ENCODE results near the gene TOE1. TPM values are rescaled to one million over a fixed set of nuclear protein-coding genes. Genes with fewer than 3 reads are reported as not detected.
"Not testable (repeated sequence)": the region's sequence is repeated elsewhere in the genome, so short reads cannot be mapped to it uniquely, and the experiment has no call there.

The TOE1 gene
- total RNA-seq, 1 experiment from 2014 or later = 33.4 TPM

DNA sequence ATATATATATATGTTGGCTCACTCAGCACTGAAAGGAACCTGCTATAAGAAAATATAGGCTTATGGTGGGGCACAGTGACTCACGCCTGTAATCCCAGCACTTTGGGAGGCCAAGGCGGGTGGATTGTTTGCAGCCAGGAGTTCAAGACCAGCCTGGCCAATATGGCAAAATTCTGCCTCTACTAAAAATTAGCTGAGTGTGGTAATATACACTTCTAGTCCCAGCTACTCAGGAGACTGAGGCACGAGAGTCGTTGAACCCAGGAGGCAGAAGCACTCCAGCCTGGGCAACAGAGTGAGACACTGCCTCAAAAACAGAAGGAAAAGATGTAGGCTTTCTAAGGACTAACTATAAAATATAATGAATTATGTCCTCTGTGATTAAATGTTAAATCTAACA, 14.9 kb downstream of the TOE1 start:
- no peak for DNase-seq (ENCODE audit: low read depth)

DNA sequence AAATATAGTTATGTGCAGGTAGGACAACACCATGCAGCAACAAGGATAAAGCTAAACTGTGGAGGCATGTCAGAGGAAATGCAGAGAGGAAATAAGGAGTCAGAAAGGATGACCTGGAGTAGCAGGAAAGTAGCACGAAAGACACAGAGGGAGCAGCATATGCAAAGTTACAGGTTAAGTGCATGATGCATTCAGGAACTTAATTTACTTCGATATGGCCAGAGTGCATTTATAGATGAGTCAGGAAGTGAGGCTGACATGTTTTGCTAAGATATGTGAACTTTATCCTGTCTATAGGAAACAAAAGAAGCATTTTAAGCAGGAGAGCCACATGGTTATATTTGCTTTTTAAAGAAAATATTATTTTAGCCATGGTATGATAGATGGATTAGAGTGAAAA, 15.7 kb downstream of the TOE1 start:
- DNase-seq (ENCODE audit: low read depth) = no peak

DNA sequence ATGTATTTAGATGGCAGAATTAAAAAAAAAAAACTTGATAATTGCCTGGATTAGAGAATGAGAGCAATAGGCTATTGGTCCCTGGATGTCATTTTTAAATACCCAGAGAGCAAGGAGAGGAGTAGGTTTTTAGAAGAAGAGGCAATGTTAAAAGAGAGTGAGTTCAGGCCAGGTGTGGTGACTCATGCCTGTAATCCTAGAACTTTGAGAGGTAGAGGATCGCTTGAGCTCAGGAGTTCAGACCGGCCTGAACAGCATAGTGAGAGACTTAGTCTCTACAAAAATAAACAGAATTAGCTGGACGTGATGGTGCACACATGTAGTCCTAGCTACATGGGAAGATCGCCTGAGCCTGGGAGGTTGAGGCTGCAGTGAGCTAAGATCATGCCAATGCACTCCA, 16.2 kb downstream of the TOE1 start:
- no peak for DNase-seq (ENCODE audit: low read depth)

DNA sequence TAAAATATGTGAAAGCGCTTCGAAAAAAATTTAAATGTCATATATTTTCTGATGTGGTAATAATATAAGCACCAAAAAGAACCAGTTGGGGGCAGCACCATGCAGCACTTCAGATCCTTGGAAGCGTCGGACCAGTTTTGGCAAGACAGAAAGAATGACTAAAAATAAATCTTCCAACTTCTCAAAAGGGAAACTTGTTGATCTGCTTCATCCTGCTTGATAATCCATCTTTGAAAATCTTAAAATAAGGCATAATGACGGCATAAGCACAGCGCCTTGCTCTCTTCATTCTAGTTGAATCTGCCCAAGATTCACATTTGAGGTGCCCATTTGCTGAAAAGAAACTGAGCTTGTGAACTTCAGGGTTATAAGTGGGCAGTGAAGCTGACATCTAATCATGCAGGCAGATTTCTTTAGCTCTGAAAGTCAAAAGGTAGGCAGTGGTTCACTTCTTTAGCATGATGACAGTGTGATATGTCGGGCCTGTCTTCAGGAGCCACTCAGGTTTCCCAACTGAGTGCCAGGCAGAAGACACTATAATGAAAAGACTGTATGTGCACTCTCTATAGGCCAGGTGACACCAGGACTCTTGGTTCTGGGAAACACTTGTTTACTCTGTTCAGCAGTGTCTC, 20.0 kb downstream of the TOE1 start:
- DNase-seq (ENCODE audit: low read depth) = peak; percentile 58

DNA sequence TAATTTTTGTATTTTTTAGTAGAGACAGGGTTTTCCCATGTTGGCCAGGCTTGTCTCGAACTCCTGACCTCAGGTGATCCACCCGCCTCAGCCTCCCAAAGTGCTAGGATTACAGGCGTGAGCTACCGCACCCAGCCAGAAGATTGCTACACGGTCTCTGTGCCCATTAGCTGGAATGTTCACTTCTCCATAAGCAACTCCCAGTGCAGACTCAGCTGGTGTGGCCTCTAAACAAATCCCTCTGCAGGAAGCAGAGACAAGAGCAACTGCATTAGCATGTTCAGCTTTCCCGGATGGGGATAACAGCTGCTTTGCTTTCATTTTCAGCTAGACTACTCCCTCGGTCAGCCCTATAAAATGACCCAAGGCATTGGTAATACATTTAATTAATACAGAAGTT, 21.0 kb downstream of the TOE1 start:
- peak; percentile 73 for DNase-seq (ENCODE audit: low read depth)

DNA sequence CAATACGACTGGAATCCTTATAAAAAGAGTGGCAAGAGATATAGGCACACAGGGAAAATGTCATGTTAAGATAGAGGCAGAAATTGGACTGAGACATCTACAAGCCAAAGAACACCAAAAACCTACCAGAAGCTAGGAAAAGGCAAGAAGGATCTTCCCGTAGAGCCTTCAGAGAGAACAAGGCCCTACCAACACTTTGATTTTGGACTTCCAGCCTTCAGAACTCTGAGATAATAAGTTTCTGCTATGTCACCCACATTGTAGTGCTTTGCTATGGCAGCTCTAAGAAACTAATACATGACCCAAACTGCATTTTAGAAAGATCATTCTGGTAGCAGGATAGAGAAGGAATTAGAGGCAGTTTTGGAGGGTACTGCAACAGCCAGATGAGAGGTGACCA, 24.3 kb downstream of the TOE1 start:
- DNase-seq (ENCODE audit: low read depth) = no peak

DNA sequence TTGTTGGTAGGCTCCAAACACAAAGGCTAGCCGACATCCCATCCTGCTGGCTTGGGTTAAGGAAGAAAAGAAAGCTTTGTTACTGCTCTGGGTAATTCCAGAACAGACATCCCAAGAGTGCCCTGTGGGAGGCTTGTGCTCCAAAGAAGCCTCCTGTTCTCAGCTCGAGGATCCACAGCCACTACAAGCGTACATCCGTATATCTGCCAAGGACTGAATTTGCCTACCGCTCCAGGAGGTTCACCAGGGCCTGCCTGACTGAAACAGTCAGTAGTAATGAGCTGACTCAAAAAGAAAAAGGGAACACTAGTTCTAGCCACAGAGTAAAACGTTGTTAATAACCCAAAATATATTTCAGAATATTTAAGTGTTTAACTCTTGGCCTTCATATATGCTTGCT, 25.1 kb downstream of the TOE1 start:
- DNase-seq (ENCODE audit: low read depth) = peak; percentile 13

DNA sequence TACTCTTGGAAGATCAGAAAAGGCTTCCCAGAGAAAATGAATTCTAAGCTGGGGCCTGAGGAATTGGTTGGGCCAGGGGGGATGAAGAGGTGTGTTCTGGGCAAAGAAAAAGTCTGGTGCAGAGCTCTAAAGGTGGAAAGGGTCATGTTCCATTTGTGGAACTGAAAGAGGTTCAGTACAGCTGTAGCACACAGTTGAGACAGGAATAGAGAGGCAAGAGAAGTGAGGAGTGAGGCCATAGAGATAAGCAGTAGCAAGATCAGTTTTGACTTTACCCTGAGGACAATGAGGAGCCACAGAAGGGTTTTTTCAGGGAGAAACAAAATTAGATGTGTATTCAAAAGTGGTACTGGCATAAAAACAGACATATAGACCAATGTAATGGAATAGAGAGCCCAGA, 30.6 kb downstream of the TOE1 start:
- no peak for DNase-seq (ENCODE audit: low read depth)

DNA sequence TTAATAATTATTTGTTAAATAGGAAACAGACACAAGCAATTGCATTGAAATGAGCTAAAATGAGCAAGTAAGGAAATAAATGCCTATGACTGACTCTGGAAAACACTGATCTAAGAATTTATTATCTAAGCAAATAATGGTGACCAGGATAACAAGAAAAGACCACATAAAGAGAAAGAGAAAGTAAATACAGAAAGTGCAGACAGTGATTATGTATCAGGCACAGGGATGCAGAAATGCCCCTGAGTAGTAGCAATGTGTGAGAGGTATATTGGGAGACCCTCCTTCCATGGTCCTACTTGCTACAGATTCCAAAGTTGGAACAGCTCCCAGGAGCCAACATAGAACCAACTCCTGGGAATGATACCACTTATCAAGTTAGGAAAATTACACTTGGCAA, 33.6 kb downstream of the TOE1 start:
- no peak for DNase-seq (ENCODE audit: low read depth)

DNA sequence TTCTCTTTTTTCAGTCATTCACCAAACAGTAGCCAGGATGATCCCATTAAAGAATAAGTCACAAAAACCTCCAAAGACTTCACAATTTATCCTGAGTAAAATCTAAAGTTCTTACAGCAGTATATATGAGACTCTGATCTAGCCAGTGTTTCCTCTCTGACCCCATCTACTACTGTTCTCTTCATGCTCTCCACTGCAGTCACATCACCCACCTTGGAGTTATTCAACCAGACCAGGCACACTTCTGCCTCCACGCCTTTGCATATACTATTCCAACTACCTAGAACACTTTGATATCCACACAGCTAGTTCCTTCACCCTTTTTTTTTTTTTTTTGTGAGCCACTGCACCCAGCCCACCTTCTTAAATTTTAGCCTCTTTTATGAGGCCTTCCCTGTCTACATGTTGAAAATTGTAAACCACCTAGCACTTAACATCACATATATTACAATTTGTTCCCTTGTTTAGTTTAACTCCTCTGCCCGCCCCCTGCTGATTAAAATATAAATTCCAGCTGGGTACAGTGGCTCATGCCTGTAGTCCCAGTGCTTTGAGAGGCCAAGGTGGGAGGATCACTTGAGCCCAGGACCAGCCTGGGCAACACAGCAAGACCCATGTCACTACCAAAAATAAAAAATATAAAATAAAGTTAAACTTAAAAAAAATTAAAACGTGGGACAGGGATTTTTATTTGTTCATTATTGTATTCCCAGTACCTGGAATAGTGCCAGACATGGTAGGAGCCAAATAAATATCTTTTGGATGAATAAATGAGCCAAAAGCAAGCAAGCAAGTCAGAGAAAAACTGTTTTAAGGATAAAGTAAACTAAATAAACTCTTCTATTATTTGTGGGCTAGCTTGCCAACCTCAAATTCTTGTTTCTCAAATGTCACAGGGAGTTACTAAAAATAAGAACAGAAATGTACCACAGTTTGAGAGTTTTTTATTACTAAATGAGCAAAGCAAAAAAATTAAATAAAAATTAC, 35.4 kb downstream of the TOE1 start:
- DNase-seq (ENCODE audit: low read depth) = peak; percentile 12

DNA sequence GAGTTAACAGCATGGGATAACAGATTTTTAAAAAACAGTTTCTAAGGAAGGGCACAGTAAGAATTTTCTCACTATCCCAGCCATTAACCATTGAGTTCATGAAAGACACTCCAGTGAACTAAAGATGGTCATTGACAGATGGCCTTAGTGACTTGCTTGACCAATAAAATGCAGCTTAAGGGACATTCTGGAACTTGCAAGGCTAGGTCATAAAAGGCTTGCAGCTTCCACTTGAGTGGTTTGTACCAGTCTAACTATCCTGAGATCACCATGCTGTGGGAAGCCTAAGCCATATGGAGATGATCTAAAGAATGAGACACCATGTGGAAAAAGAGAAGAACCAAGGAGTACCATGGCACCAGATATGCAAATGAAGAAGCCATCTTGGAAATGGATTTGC, 38.2 kb downstream of the TOE1 start:
- DNase-seq (ENCODE audit: low read depth) = no peak

DNA sequence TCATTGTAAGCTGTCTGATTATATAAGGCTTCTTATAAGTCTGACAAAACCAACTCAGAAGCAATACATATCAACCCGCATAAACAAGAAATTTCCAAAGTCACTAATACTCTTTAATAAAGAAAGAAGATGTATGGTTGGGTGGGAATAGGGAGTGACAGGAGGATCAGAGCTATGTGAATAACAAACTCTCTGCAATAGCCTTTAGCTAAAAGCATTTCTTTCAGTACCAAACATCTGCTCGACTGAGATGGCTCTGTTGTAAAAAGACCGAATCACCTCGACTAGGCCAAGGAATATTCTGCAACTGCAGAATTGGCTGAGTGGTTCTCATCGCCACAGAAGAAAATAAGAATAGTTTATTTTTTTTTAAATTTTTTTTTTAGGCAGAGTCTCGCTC, 39.6 kb downstream of the TOE1 start:
- DNase-seq (ENCODE audit: low read depth) = no peak

DNA sequence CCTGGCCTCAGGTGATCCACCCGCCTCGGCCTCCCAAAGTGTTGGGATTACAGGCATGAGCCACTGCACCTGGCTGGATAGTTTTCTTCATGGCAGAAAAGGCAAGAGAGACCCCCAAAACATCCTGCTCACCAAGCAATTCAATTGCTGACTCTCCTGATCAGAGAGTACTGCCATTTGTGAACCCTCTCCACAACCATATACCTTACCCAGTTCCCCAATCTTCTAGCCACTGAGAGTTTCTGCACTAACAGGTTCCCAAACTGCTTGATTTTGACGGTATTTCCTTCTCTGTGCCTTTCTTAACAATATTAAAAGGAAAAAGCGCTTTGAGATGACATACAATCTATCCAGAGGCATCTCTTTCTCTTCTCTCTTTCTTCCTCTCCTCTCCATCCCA, 40.2 kb downstream of the TOE1 start:
- no peak for DNase-seq (ENCODE audit: low read depth)

DNA sequence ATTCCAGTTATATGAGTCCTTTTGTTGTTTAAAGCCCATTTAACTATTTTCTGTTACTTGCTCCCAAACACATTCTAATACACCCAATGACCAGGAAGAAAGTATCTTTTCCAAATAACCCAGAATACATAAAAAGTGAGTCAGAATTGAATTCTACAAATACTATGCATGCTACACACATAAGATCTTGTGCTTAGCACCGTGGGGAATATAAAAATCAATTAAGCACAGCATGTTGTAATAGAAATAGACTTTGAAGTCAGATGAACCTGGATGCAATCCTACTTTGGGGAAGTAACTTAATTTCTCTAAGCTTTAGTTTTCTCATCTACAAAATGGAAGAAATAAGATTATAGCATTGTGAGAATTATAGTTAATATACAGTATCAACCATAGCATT, 40.8 kb downstream of the TOE1 start:
- DNase-seq (ENCODE audit: low read depth) = no peak

DNA sequence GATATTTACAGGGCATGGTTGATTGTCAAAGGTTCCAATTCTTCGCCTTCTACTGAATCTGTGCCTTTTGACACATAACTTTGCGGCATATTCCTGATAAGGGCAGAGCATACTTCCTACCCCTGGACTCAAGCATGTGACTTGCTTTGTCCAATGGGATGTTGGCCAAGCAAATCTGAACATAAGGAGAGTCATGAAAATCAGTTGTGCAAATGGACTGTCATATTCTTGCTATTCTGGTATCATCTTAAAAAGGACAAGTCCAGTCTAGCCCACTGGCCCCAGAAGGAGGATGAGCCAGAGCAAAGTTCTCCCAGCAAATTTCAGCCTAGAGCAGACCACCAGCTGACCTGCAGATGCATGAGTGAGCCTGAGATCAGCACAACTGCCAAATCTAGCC, 41.3 kb downstream of the TOE1 start:
- no peak for DNase-seq (ENCODE audit: low read depth)

DNA sequence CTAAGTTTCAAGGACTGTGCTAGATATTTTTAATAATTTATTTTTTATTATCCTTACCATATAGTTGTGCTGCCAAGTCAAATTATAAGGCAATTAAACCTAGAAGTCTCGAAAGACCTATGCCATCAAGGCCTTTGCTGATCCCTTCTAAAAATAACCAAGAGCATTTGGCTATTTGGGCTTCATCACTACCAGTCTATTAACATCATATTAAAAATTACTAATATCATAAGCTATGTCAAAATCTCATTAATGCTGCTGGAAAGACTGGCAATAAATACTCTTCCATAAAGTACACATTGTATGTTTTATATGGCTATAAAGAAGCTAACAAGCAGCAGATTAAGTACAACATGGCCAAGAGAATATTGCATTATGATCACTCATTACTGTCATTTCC, 43.2 kb downstream of the TOE1 start:
- no peak for DNase-seq (ENCODE audit: low read depth)

DNA sequence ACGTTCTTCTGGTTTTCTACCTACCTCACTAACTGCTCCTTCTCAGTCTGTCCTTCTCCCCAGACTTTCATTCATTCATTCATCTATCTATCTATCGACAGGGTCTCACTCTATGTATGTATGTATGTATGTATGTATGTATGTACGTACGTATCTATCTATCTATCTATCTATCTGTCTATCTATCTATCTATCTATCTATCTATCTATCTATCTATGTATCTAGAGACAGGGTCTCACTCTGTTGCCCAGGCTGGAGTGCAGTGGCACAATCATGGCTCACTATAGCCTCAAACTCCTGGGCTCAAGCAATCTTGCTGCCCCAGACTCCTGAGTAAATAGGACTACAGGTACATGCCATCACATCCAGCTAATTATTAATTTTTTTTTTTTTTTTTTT, 44.2 kb downstream of the TOE1 start:
- DNase-seq (ENCODE audit: low read depth) = not testable (repeated sequence)

DNA sequence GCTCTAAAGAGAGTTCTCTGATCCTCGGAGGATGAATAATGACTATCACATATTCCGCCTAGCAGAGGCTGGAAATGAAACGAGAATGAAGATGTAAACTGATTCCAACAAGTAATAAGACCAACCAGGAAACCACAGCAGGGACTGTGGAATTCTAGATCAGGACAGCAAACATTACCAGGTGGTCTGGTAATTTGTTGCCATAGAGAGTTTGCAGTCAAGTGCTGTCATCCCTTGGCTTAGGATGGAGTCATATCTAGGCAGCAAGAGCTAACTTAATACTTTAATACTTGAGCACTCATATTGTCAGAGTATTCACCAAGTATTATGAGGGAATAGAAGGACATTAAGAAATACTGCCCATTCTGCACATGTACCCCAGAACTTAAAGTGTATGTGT, 45.3 kb downstream of the TOE1 start:
- DNase-seq (ENCODE audit: low read depth) = no peak

DNA sequence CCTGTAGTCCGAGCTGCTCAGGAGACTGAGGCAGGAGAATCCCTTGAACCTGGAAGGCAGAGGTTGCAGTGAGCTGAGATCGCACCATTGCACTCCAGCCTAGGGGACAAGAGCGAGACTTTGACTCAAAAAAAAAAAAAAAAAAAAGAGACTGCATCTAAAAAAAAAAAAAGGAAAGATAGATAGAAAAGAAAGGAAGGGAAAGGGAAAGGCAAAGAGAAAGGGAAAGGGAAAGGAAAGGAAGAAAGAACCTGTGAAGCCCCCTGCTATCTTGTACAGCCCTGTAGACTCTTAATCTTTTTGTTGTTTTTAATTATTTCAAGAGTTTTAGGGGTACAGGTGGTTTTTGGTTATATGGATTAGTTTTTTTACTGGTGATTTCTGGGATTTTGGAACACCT, 46.2 kb downstream of the TOE1 start:
- no peak for DNase-seq (ENCODE audit: low read depth)
